Measurements from ENCODE around the gene LBP.

DNA sequence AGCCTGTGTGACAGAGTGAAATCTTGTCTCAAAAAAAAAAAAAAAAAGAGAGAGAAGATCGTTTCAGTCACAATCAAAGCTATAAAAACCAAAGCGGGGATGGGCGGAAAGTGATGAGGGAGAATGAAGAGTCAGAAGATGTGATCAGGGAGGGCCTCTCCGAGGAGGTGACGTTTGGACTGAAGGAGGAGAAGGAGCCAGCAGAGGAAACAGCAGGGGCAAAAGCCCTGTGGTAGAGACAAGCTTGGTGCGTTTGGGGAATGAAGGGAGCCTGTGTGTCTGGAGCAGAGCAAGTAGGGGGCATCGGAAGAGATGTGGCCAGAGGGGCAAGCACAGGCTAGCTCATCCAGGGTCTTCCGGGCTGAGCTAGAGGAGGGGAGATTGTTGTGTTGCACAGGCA, 14.5 kb upstream of the LBP start:
- TF ChIP-seq CTCF (IDR thresholded peaks at IDR 0.05) (no peak), POLR2A (IDR thresholded peaks at IDR 0.05) (no peak)
